ENCODE measurements around the gene OR10C1.
"Not testable (repeated sequence)": the region's sequence is repeated elsewhere in the genome, so short reads cannot be mapped to it uniquely, and the experiment has no call there.

OR10C1 gene, protein sequence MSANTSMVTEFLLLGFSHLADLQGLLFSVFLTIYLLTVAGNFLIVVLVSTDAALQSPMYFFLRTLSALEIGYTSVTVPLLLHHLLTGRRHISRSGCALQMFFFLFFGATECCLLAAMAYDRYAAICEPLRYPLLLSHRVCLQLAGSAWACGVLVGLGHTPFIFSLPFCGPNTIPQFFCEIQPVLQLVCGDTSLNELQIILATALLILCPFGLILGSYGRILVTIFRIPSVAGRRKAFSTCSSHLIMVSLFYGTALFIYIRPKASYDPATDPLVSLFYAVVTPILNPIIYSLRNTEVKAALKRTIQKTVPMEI

DNA sequence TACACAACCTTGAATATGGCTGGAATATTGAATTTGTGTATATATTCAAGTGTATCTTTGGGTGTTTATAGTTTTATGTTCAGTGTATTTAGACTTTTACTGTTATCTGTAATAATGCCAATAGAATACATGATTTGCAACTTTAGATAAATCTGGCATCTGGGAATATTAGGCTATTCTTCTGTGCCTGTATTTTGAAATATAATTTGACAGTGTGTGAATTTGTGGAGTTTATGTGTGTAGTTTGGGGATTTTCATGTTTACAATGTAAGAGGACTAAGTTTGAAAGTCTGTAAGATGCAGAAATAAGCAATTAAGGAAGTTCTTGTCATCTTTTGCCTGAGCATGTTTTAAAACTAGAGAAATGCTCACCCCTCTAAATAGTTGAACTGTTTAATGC lies at the start of gene OR10C1:
OR10C1 (plus strand) TSS at position 301 of the 400 bp plus-strand sequence. CDS start 710 bp downstream, outside the sequence.
- no peak for DNase-seq (ENCODE audit: low read depth in 1 of 2, low spot score in 1 of 2)

DNA sequence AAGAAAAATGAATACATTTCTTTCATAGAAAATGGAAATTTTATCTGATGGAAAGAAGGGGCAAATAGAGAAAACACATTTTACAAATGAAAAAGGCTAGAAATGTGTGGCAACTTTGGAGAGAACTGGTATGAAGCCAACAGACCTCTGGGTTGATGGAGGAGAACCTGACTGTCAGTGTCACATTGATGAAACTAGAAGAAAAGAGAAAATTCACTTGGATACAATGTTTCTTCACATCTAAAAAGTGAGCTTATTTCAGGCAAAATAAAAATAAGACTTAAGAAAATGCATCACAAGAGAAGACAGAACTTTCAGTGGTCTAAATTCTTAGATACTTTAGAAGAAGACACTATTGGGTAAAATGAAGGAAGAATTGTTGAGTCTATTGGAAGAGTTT lies 43.8 kb upstream of the OR10C1 start, which contains the start of gene OR12D2:
OR12D2 (plus strand) TSS at position 301 of the 400 bp plus-strand sequence. CDS start 1,069 bp downstream, outside the sequence.
- DNase-seq (ENCODE audit: low read depth in 1 of 2, low spot score in 1 of 2), result no peak

GRCh38 chr6:29399525-29399924 lies 39.6 kb upstream of the OR10C1 start:
- no peak for DNase-seq (ENCODE audit: low read depth in 1 of 2, low spot score in 1 of 2)

DNA sequence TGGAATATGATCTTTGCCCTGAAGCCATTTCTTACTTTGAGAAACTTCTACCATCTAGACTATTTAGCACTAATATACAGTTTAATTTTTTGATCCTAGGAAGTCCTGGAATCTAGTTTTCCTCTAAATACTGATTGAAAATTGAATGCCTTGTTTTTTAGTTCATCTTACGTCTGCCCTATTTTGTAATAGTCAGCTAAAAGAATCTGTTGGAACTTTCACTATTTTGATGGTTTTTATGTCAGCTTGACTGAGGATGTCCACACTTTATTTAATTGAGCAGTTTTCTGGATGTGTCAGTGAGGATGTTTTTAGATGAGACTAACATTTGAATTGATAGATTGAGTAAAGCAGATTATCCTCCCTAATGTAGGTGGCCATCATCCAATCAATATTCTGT lies 35.3 kb upstream of the OR10C1 start:
- DNase-seq (ENCODE audit: low read depth in 1 of 2, low spot score in 1 of 2), result no peak

- DNase-seq (ENCODE audit: low read depth in 1 of 2, low spot score in 1 of 2), result no peak
Measured at GRCh38 chr6:29414588-29414987, 24.5 kb upstream of the OR10C1 start, which contains the start of gene OR12D1. Gene OR12D1 (plus strand): TSS chr6:29414928.

- no peak for DNase-seq (ENCODE audit: low read depth in 1 of 2, low spot score in 1 of 2)
Measured at GRCh38 chr6:29419516-29419915, 19.6 kb upstream of the OR10C1 start.

DNA sequence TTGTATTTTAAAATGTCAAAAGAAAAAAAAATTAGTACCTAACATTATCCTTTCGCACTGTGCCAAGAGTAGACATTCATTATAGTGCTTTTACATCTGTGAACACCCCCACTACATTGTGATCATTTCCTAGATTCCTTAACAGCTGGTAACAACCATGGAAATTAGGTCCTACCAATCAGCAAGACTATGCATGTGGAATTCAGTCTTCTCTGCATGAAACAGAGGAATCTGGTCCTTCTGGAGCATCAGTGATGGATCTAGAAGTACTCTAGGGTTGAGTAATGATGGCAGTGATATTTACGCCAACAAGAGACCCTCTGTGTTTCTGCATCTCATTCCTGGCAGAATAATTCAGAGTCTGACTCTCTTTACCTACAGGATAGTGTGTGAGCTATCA lies 14.9 kb upstream of the OR10C1 start:
- DNase-seq (ENCODE audit: low read depth in 1 of 2, low spot score in 1 of 2), result no peak

- no peak for DNase-seq (ENCODE audit: low read depth in 1 of 2, low spot score in 1 of 2)
Measured at GRCh38 chr6:29424575-29424974, 14.5 kb upstream of the OR10C1 start.

DNA sequence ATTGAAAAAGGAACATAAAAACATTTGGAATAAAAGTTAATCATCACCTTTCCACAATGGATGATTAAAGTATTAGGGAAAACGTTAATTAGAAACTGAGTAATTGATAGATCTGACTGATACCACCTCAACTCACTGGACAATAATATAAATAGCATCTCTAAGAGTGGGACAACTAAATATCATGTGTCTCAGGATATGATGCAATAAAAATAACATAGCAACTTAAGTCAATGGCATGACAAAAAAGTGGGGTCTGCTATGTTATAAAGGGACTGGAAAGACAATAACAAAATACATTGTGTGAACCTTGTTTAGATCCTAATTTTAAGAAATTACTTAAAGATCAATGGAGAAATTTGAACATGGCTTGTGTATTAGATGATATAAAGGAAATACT lies 14.0 kb upstream of the OR10C1 start:
- no peak for DNase-seq (ENCODE audit: low read depth in 1 of 2, low spot score in 1 of 2)

GRCh38 chr6:29426654-29427053 lies 12.5 kb upstream of the OR10C1 start:
- DNase-seq (ENCODE audit: low read depth in 1 of 2, low spot score in 1 of 2), result no peak

GRCh38 chr6:29436730-29437129 lies 2.4 kb upstream of the OR10C1 start:
- DNase-seq (ENCODE audit: low read depth in 1 of 2, low spot score in 1 of 2), result not testable (repeated sequence)

DNA sequence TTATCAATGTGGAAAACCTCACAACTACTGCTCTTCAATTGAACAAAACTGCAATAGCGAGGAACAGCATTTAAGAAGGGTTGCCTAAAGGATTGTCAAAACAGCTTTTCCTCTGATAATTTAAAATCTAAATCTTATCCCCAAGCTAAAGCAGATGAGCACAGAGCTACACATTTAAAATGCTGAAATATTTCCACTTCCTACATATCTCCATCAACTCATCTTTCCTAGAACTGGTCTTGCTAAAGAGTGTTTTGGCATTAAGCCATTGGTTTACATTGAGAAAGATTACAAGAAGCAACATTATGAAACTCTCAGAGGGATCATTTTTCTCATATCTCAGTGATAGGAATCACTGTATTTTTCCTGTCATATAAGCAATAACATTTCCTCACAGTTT lies 3.6 kb downstream of the OR10C1 start:
- DNase-seq (ENCODE audit: low read depth in 1 of 2, low spot score in 1 of 2), result no peak

DNA sequence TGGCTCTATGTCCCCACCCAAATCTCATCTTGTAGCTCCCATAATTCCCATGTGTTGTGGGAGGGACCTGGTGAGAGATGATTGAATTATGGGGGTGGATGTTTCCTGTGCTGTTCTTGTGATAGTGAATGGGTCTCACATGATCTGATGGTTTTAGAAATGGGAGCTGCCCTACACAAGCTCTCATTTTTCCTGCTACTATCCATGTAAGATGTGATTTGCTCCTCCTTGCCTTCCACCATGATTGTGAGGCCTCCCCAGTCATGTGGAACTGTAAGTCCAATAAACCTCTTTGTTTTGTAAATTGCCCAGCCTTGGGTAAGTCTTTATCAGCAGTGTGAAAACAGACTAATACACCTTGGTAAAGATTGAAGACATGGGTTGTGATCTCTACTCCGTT lies 4.9 kb downstream of the OR10C1 start:
- DNase-seq (ENCODE audit: low read depth in 1 of 2, low spot score in 1 of 2), result not testable (repeated sequence)

- DNase-seq (ENCODE audit: low read depth in 1 of 2, low spot score in 1 of 2), result no peak
Measured at GRCh38 chr6:29447670-29448069, 8.6 kb downstream of the OR10C1 start.

DNA sequence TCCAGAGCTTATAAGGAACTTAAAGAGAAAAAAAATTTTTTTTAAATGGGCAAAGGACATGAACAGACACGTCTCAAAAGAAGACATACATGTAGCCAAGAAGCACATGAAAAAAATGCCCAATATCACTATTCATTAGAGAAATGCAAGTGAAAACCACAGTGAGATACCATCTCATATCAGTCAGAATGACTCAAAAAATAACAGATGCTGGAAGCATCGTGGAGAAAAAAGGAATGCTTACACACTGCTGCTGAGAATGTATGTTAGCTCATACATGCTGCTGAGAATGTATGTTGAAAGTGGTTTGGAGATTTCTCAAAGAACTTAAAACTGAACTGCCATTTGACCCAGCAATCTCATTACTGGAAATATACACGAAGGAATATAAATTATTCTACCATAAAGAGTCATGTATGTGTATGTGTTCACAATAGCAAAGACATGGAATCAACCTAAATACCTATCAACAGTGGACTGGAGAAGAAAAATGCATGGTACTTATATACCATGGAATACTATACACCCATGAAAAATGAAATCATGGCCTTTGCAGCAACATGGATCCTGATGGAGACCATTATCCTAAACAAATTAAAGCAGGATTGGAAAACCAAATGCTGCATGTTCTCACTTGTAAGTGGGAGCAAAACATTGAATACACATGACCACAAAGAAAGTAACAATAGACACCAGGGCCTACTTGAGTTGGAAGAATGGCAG lies 12.5 kb downstream of the OR10C1 start:
- no peak for DNase-seq (ENCODE audit: low read depth in 1 of 2, low spot score in 1 of 2)

- no peak for DNase-seq (ENCODE audit: low read depth in 1 of 2, low spot score in 1 of 2)
Measured at GRCh38 chr6:29456971-29457370, 17.9 kb downstream of the OR10C1 start, which contains the start of the genes OR11A1 and OR2H1. Gene OR11A1 (minus strand): TSS chr6:29457071. CDS start chr6:29427641, 29,430 bp downstream. Gene OR2H1 (plus strand): TSS chr6:29457155. CDS start chr6:29461770, 4,615 bp downstream.

- no peak for DNase-seq (ENCODE audit: low read depth in 1 of 2, low spot score in 1 of 2)
Measured at GRCh38 chr6:29461021-29461814, 22.1 kb downstream of the OR10C1 start.

DNA sequence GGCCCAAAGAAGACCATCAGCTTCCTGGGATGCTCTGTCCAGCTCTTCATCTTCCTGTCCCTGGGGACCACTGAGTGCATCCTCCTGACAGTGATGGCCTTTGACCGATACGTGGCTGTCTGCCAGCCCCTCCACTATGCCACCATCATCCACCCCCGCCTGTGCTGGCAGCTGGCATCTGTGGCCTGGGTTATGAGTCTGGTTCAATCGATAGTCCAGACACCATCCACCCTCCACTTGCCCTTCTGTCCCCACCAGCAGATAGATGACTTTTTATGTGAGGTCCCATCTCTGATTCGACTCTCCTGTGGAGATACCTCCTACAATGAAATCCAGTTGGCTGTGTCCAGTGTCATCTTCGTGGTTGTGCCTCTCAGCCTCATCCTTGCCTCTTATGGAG lies 22.9 kb downstream of the OR10C1 start:
- no peak for DNase-seq (ENCODE audit: low read depth in 1 of 2, low spot score in 1 of 2)

GRCh38 chr6:29465279-29465678 lies 26.2 kb downstream of the OR10C1 start:
- no peak for DNase-seq (ENCODE audit: low read depth in 1 of 2, low spot score in 1 of 2)

DNA sequence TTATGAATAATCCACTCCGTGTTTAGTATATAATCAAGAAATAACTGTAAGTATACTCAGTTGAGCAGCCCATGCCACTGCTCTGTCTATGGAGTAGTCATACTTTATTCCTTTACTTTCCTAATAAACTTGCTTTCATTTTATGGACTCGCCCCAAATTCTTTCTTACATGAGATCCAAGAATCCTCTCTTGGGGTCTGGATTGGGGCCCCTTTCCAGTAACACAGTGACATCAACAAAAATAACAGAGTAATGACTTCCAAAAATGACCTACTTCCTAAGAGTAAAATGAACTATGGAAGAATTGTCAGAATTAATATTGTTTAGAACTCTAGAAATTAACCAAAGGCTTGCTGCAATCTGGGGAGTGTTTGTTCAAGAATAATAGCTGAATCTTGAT lies 26.7 kb downstream of the OR10C1 start:
- no peak for DNase-seq (ENCODE audit: low read depth in 1 of 2, low spot score in 1 of 2)

DNA sequence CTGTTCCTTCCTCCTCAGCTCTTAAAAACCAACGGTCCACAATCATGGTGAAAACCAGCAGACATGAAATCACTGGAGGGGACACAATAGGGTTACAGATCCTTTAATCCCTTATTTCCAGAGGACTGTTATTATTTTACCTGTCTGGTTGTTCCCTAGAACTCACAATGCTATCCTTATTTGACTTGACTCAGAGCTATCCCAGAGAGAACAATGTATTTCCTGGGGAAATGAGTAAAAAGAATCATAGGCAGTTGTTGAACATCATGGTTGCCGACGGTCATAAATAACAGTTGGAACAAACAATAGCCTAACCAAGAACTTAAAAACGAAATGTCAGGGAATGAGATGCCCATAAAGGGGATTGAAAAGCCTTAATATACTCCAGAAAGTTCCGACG lies 27.1 kb downstream of the OR10C1 start:
- no peak for DNase-seq (ENCODE audit: low read depth in 1 of 2, low spot score in 1 of 2)
